ENCODE results near the gene CELF5. TPM values are rescaled to one million over a fixed set of nuclear protein-coding genes. Genes with fewer than 3 reads are reported as not detected.

Gene CELF5
- total and polyA plus RNA-seq, 2 experiments from 2014 or later = 5.6 to 10.6 TPM

DNA sequence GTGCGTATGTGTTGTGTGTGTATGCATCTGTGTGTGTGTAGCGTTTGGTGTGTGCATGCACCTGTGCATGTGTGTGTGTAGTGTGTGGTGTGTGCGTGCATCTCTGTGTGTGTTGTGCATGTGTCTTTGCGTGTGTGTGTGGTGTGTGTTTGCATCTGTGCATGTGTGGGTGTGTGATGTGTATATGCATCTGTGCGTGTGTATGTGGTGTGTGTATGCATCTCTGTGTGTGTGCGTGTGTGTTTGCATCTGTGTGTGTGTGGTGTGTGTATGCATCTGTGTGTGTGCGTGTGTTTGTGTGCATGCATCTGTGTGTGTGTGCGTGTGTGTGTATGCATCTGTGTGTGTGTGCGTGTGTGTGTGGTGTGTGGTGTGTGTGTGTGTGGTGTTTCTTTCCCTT lies 20.6 kb downstream of the CELF5 start:
- Histone ChIP-seq H3K27me3 (ENCODE audit: insufficient read depth) (no peaks in the 10 kb centered on the region), H3K36me3 (ENCODE audit: insufficient read depth) (no peaks in the 10 kb centered on the region), H3K4me1 (ENCODE audit: insufficient read depth) (no peaks in the 10 kb centered on the region; the same call in 1 of the 2 replicates), H3K79me2 (replicated peaks; ENCODE audit: insufficient read depth) (no peaks in the 10 kb centered on the region), H3F3A (replicated peaks; ENCODE audit: low read depth) (peaks cover 6% of the 10 kb centered on the region; the same call in 1 of the 2 replicates), H3K27ac (ENCODE audit: low read depth) (no peak overlapping the region), H3K9me2 (ENCODE audit: insufficient read depth) (no peaks in the 10 kb centered on the region), H4K20me1 (replicated peaks; ENCODE audit: insufficient read depth) (peaks cover 4% of the 10 kb centered on the region), H2AFZ (no peak overlapping the region), H3K4me3 (no peak overlapping the region), H3K4me2 (no peak overlapping the region)
- Mint-ChIP-seq H3K27me3 (ENCODE audit: insufficient read depth, low read depth, poor library complexity) (peaks cover 6% of the 10 kb centered on the region), H3K9me3 (no peaks in the 10 kb centered on the region; the same call in 2 of the 3 replicates), H3K4me3 (no peak overlapping the region), H3K4me1 (peaks cover 2% of the 10 kb centered on the region; the same call in 1 of the 3 replicates), H3K27ac (no peak overlapping the region), H3K36me3 (ENCODE audit: low read depth) (no peaks in the 10 kb centered on the region)
- DNase-seq (ENCODE audit: low spot score) (no peak), ATAC-seq (no peak)
- TF ChIP-seq, protein P1, sequence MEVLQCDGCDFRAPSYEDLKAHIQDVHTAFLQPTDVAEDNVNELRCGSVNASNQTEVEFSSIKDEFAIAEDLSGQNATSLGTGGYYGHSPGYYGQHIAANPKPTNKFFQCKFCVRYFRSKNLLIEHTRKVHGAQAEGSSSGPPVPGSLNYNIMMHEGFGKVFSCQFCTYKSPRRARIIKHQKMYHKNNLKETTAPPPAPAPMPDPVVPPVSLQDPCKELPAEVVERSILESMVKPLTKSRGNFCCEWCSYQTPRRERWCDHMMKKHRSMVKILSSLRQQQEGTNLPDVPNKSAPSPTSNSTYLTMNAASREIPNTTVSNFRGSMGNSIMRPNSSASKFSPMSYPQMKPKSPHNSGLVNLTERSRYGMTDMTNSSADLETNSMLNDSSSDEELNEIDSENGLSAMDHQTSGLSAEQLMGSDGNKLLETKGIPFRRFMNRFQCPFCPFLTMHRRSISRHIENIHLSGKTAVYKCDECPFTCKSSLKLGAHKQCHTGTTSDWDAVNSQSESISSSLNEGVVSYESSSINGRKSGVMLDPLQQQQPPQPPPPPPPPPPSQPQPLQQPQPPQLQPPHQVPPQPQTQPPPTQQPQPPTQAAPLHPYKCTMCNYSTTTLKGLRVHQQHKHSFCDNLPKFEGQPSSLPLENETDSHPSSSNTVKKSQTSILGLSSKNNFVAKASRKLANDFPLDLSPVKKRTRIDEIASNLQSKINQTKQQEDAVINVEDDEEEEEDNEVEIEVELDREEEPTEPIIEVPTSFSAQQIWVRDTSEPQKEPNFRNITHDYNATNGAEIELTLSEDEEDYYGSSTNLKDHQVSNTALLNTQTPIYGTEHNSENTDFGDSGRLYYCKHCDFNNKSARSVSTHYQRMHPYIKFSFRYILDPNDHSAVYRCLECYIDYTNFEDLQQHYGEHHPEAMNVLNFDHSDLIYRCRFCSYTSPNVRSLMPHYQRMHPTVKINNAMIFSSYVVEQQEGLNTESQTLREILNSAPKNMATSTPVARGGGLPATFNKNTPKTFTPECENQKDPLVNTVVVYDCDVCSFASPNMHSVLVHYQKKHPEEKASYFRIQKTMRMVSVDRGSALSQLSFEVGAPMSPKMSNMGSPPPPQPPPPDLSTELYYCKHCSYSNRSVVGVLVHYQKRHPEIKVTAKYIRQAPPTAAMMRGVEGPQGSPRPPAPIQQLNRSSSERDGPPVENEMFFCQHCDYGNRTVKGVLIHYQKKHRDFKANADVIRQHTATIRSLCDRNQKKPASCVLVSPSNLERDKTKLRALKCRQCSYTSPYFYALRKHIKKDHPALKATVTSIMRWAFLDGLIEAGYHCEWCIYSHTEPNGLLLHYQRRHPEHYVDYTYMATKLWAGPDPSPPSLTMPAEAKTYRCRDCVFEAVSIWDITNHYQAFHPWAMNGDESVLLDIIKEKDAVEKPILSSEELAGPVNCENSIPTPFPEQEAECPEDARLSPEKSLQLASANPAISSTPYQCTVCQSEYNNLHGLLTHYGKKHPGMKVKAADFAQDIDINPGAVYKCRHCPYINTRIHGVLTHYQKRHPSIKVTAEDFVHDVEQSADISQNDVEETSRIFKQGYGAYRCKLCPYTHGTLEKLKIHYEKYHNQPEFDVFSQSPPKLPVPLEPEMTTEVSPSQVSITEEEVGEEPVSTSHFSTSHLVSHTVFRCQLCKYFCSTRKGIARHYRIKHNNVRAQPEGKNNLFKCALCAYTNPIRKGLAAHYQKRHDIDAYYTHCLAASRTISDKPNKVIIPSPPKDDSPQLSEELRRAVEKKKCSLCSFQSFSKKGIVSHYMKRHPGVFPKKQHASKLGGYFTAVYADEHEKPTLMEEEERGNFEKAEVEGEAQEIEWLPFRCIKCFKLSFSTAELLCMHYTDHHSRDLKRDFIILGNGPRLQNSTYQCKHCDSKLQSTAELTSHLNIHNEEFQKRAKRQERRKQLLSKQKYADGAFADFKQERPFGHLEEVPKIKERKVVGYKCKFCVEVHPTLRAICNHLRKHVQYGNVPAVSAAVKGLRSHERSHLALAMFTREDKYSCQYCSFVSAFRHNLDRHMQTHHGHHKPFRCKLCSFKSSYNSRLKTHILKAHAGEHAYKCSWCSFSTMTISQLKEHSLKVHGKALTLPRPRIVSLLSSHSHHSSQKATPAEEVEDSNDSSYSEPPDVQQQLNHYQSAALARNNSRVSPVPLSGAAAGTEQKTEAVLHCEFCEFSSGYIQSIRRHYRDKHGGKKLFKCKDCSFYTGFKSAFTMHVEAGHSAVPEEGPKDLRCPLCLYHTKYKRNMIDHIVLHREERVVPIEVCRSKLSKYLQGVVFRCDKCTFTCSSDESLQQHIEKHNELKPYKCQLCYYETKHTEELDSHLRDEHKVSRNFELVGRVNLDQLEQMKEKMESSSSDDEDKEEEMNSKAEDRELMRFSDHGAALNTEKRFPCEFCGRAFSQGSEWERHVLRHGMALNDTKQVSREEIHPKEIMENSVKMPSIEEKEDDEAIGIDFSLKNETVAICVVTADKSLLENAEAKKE (CRISPR knock-in tag; IDR thresholded peaks at IDR 0.05) = no peak
- TF ChIP-seq EZH2 (IDR thresholded peaks at IDR 0.05; ENCODE audit: low read depth, unreplicated experiment) = no peak
- TF ChIP-seq ZNF114 (CRISPR knock-in tag; IDR thresholded peaks at IDR 0.05) = no peak
- no peak for TF ChIP-seq NANOG (IDR thresholded peaks at IDR 0.05; ENCODE audit: borderline replicate concordance)
- TF ChIP-seq, protein P2, sequence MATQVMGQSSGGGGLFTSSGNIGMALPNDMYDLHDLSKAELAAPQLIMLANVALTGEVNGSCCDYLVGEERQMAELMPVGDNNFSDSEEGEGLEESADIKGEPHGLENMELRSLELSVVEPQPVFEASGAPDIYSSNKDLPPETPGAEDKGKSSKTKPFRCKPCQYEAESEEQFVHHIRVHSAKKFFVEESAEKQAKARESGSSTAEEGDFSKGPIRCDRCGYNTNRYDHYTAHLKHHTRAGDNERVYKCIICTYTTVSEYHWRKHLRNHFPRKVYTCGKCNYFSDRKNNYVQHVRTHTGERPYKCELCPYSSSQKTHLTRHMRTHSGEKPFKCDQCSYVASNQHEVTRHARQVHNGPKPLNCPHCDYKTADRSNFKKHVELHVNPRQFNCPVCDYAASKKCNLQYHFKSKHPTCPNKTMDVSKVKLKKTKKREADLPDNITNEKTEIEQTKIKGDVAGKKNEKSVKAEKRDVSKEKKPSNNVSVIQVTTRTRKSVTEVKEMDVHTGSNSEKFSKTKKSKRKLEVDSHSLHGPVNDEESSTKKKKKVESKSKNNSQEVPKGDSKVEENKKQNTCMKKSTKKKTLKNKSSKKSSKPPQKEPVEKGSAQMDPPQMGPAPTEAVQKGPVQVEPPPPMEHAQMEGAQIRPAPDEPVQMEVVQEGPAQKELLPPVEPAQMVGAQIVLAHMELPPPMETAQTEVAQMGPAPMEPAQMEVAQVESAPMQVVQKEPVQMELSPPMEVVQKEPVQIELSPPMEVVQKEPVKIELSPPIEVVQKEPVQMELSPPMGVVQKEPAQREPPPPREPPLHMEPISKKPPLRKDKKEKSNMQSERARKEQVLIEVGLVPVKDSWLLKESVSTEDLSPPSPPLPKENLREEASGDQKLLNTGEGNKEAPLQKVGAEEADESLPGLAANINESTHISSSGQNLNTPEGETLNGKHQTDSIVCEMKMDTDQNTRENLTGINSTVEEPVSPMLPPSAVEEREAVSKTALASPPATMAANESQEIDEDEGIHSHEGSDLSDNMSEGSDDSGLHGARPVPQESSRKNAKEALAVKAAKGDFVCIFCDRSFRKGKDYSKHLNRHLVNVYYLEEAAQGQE (IDR thresholded peaks at IDR 0.05; ENCODE audit: unreplicated experiment) = no peak
- no peak for TF ChIP-seq STAT1 (IDR thresholded peaks at IDR 0.05; ENCODE audit: unreplicated experiment)
- TF ChIP-seq EZH2phosphoT487 (IDR thresholded peaks at IDR 0.05; ENCODE audit: unreplicated experiment) = no peak
- TF ChIP-seq, protein P3, sequence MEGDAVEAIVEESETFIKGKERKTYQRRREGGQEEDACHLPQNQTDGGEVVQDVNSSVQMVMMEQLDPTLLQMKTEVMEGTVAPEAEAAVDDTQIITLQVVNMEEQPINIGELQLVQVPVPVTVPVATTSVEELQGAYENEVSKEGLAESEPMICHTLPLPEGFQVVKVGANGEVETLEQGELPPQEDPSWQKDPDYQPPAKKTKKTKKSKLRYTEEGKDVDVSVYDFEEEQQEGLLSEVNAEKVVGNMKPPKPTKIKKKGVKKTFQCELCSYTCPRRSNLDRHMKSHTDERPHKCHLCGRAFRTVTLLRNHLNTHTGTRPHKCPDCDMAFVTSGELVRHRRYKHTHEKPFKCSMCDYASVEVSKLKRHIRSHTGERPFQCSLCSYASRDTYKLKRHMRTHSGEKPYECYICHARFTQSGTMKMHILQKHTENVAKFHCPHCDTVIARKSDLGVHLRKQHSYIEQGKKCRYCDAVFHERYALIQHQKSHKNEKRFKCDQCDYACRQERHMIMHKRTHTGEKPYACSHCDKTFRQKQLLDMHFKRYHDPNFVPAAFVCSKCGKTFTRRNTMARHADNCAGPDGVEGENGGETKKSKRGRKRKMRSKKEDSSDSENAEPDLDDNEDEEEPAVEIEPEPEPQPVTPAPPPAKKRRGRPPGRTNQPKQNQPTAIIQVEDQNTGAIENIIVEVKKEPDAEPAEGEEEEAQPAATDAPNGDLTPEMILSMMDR (conservative IDR thresholded peaks at IDR 0.05; ENCODE audit: low read depth in 2 of 2) = no peak
- no peak for TF ChIP-seq POLR2AphosphoS5 (IDR thresholded peaks at IDR 0.05; ENCODE audit: low read depth)

Measured in GM23338 (cell line).